Measurements from ENCODE around the gene CROCC2. TPM values are rescaled to one million over a fixed set of nuclear protein-coding genes. Genes with fewer than 3 reads are reported as not detected.

The CROCC2 gene
- total RNA-seq, 1 experiment from 2014 or later = not detected

GRCh38 chr2:240874715-240875227, 31.4 kb upstream of the CROCC2 start:
- DNase-seq (ENCODE audit: low spot score) = no peak
- in situ Hi-C loops (cut with HindIII; ENCODE audit: low sequenced_read_pairs) = no loop called here

- in situ Hi-C loops (cut with HindIII; ENCODE audit: low sequenced_read_pairs) = no loop called here
- no peak for DNase-seq (ENCODE audit: low spot score)
These were observed 30.7 kb upstream of the CROCC2 start for GRCh38 chr2:240875228-240876034.

- in situ Hi-C loops (cut with HindIII; ENCODE audit: low sequenced_read_pairs) = no loop called here
- DNase-seq (ENCODE audit: low spot score) = no peak
These were observed 30.1 kb upstream of the CROCC2 start for GRCh38 chr2:240876035-240876474.

- no peak for DNase-seq (ENCODE audit: low spot score)
- in situ Hi-C loops (cut with HindIII; ENCODE audit: low sequenced_read_pairs) = no loop called here
These were observed 29.5 kb upstream of the CROCC2 start for GRCh38 chr2:240876475-240877251.

- in situ Hi-C loops (cut with HindIII; ENCODE audit: low sequenced_read_pairs) = no loop called here
These were observed 28.4 kb upstream of the CROCC2 start for GRCh38 chr2:240877460-240878340.

GRCh38 chr2:240878341-240878936, 27.7 kb upstream of the CROCC2 start:
- in situ Hi-C loops (cut with HindIII; ENCODE audit: low sequenced_read_pairs) = no loop called here
- DNase-seq (ENCODE audit: low spot score) = no peak

More at GRCh38 chr2:240877460-240878340, 28.4 kb upstream of the CROCC2 start:
- DNase-seq (ENCODE audit: low spot score) = no peak

GRCh38 chr2:240879105-240879504, 27.0 kb upstream of the CROCC2 start:
- no peak for DNase-seq (ENCODE audit: low spot score)
- in situ Hi-C loops (cut with HindIII; ENCODE audit: low sequenced_read_pairs) = no loop called here

- in situ Hi-C loops (cut with HindIII; ENCODE audit: low sequenced_read_pairs) = no loop called here
- DNase-seq (ENCODE audit: low spot score) = no peak
These were observed 24.2 kb upstream of the CROCC2 start for GRCh38 chr2:240881913-240882312.

- DNase-seq (ENCODE audit: low spot score) = no peak
- in situ Hi-C loops (cut with HindIII; ENCODE audit: low sequenced_read_pairs) = no loop called here
These were observed 21.9 kb upstream of the CROCC2 start for GRCh38 chr2:240884221-240884620.

- DNase-seq (ENCODE audit: low spot score) = no peak
- in situ Hi-C loops (cut with HindIII; ENCODE audit: low sequenced_read_pairs) = no loop called here
These were observed 21.4 kb upstream of the CROCC2 start for GRCh38 chr2:240884745-240885144.

GRCh38 chr2:240885566-240885965, 20.6 kb upstream of the CROCC2 start:
- DNase-seq (ENCODE audit: low spot score) = no peak
- in situ Hi-C loops (cut with HindIII; ENCODE audit: low sequenced_read_pairs) = no loop called here

GRCh38 chr2:240886023-240886565, 20.0 kb upstream of the CROCC2 start:
- no peak for DNase-seq (ENCODE audit: low spot score)
- in situ Hi-C loops (cut with HindIII; ENCODE audit: low sequenced_read_pairs) = no loop called here

GRCh38 chr2:240886678-240887609, 19.2 kb upstream of the CROCC2 start:
- in situ Hi-C loops (cut with HindIII; ENCODE audit: low sequenced_read_pairs) = no loop called here

GRCh38 chr2:240887631-240888030, 18.5 kb upstream of the CROCC2 start:
- DNase-seq (ENCODE audit: low spot score) = no peak
- in situ Hi-C loops (cut with HindIII; ENCODE audit: low sequenced_read_pairs) = no loop called here

More at GRCh38 chr2:240886678-240887609, 19.2 kb upstream of the CROCC2 start:
- peak; percentile 88 for DNase-seq (ENCODE audit: low spot score)

GRCh38 chr2:240888130-240888889, 17.8 kb upstream of the CROCC2 start:
- DNase-seq (ENCODE audit: low spot score) = no peak
- in situ Hi-C loops (cut with HindIII; ENCODE audit: low sequenced_read_pairs) = no loop called here

- in situ Hi-C loops (cut with HindIII; ENCODE audit: low sequenced_read_pairs) = no loop called here
- DNase-seq (ENCODE audit: low spot score) = no peak
These were observed 17.1 kb upstream of the CROCC2 start for GRCh38 chr2:240888890-240889573.

All from G401 (cell line).